OCI-LY3 (cell line): ENCODE measurements around the gene TRPM1.

ENCODE experiments used
- H2AFZ ChIP-seq: fragments of 200-600, 300-600 bp; shearing (Covaris generic); 2 replicates; pipeline ENCODE4 v1.6.0; 2014; ENCODE audit warnings: antibody characterized with exemption, low read depth, low read length
- H3K27ac ChIP-seq: fragments of 200-600, 300-600 bp; sonication (generic); 2 replicates; pipeline ENCODE4 v1.5.1; 2014; ENCODE audit warnings: mild to moderate bottlenecking, low read length, moderate library complexity, mixed read lengths
- H3K27me3 ChIP-seq: fragments of 200-600, 300-600 bp; sonication (generic); 2 replicates; pipeline ENCODE4 v1.6.1; 2014; ENCODE audit warnings: low read depth, low read length, mixed read lengths
- H3K36me3 ChIP-seq: fragments of 200-600, 300-600 bp; sonication (generic); replicated peaks from 2 replicates; pipeline ENCODE3; 2014; ENCODE audit warnings: low read depth, low read length, mixed read lengths
- H3K4me1 ChIP-seq: fragments of 300-600, 200-600 bp; sonication (generic); 2 replicates; pipeline ENCODE4 v1.6.1; 2014; ENCODE audit warnings: low read length, mixed read lengths
- H3K4me2 ChIP-seq: fragments of 200-600, 300-600 bp; sonication (generic); 2 replicates; pipeline ENCODE4 v1.6.1; 2014; ENCODE audit warnings: low read length, mixed read lengths
- H3K4me3 ChIP-seq: fragments of 300-600, 200-600 bp; sonication (generic); 2 replicates; pipeline ENCODE4 v1.5.1; 2014; ENCODE audit warnings: antibody characterized with exemption, mild to moderate bottlenecking, low read length, moderate library complexity
- H3K79me2 ChIP-seq: fragments of 300-600, 200-600 bp; shearing (Covaris generic); 2 replicates; pipeline ENCODE4 v1.6.1; 2014; ENCODE audit warnings: mild to moderate bottlenecking, low read length, mixed read lengths
- H3K9ac ChIP-seq: fragments of 300-600, 200-600 bp; shearing (Covaris generic); 2 replicates; pipeline ENCODE4 v1.6.0; 2014; ENCODE audit warnings: mild to moderate bottlenecking, low read length, moderate library complexity
- H3K9me3 ChIP-seq: fragments of 200-600, 300-600 bp; shearing (Covaris generic); 2 replicates; pipeline ENCODE4 v1.6.1; 2014; ENCODE audit warnings: low read length, mixed read lengths; ENCODE audit not compliant: insufficient read depth
- H4K20me1 ChIP-seq: fragments of 200-600, 300-600 bp; sonication (generic); 2 replicates; pipeline ENCODE4 v1.6.1; 2016; ENCODE audit warnings: low read length, mixed read lengths; ENCODE audit not compliant: insufficient read depth
- CTCF ChIP-seq: fragments of 200-600, 300-600 bp; sonication (generic); IDR thresholded peaks from 2 replicates; pipeline ENCODE4 v1.5.1; 2014; ENCODE audit warnings: antibody characterized with exemption, low read length, low read depth
- EZH2phosphoT487 ChIP-seq: fragments of 200-600 bp; shearing (Covaris generic); IDR thresholded peaks from 2 replicates; pipeline ENCODE4 v1.6.1; 2018; ENCODE audit warnings: antibody characterized with exemption, mixed run types, low read depth

TRPM1 gene

GRCh38 chr15:31025996-31026395 is 75.5 kb downstream of the TRPM1 start:
- Histone ChIP-seq H4K20me1 (no peaks in the 10 kb centered on the region), H3K4me3 (no peak overlapping the region), H3K79me2 (no peaks in the 10 kb centered on the region), H3K27ac (no peak overlapping the region), H3K4me2 (no peak overlapping the region), H3K36me3 (no peaks in the 10 kb centered on the region), H3K9ac (no peak overlapping the region), H3K9me3 (no peaks in the 10 kb centered on the region), H3K27me3 (no peaks in the 10 kb centered on the region), H2AFZ (no peak overlapping the region), H3K4me1 (peaks cover 17% of the 10 kb centered on the region)
- TF ChIP-seq EZH2phosphoT487 (no peak), CTCF (no peak)

- H3K4me2 ChIP-seq, result no peak overlapping the region
- no peak overlapping the region for H2AFZ ChIP-seq
- H3K9me3 ChIP-seq, result no peaks in the 10 kb centered on the region
- H3K27me3 ChIP-seq, result no peaks in the 10 kb centered on the region
- no peak overlapping the region for H3K27ac ChIP-seq
- peaks cover 23% of the 10 kb centered on the region for H3K4me1 ChIP-seq
- H3K79me2 ChIP-seq, result no peaks in the 10 kb centered on the region
- no peak overlapping the region for H3K4me3 ChIP-seq
- no peak overlapping the region for H3K9ac ChIP-seq
- H4K20me1 ChIP-seq, result no peaks in the 10 kb centered on the region
- TF ChIP-seq EZH2phosphoT487 (no peak), CTCF (no peak)
- no peaks in the 10 kb centered on the region for H3K36me3 ChIP-seq
Observed at GRCh38 chr15:31024979-31025378, 76.5 kb downstream of the TRPM1 start.

- H3K4me1 ChIP-seq, result peaks cover 23% of the 10 kb centered on the region
- H3K27me3 ChIP-seq, result no peaks in the 10 kb centered on the region
- H3K27ac ChIP-seq, result no peak overlapping the region
- TF ChIP-seq EZH2phosphoT487, result no peak
- no peak for TF ChIP-seq CTCF
- no peak overlapping the region for H3K4me2 ChIP-seq
- no peak overlapping the region for H3K9ac ChIP-seq
- no peaks in the 10 kb centered on the region for H4K20me1 ChIP-seq
- no peaks in the 10 kb centered on the region for H3K36me3 ChIP-seq
- no peaks in the 10 kb centered on the region for H3K9me3 ChIP-seq
- no peaks in the 10 kb centered on the region for H3K79me2 ChIP-seq
- no peak overlapping the region for H3K4me3 ChIP-seq
- no peak overlapping the region for H2AFZ ChIP-seq
Observed at GRCh38 chr15:31024330-31024729, 77.2 kb downstream of the TRPM1 start.

GRCh38 chr15:31023841-31024240 is 77.7 kb downstream of the TRPM1 start:
- Histone ChIP-seq H3K27ac (no peak overlapping the region), H3K27me3 (no peaks in the 10 kb centered on the region), H3K4me3 (no peak overlapping the region), H3K9me3 (no peaks in the 10 kb centered on the region), H4K20me1 (no peaks in the 10 kb centered on the region), H2AFZ (no peak overlapping the region), H3K36me3 (no peaks in the 10 kb centered on the region), H3K9ac (no peak overlapping the region), H3K4me2 (no peak overlapping the region), H3K4me1 (peaks cover 23% of the 10 kb centered on the region), H3K79me2 (no peaks in the 10 kb centered on the region)
- TF ChIP-seq CTCF (no peak), EZH2phosphoT487 (no peak)
